K562 (cell line): ENCODE results near the gene XYLB. TPM values are rescaled to one million over a fixed set of nuclear protein-coding genes. Genes with fewer than 3 reads are reported as not detected.

Experiments used
- ATAC-seq: fragments of 200-7000 bp; cut with Tn5 transposase; 3 replicates; pipeline ENCODE4 v1.9.1; 2020; ENCODE audit warnings: moderate library complexity
- BruUV-seq: library from RNA; stranded (reverse); fragments of 400-500 nt; replicated peaks from 2 replicates; lab custom pipeline; 2021; lab: Mats Ljungman, UMichigan
- CTCF ChIA-PET: fragments of 300-600 bp; formaldehyde crosslinking; extraction: SDS; loops from one replicate; lab custom pipeline; 2021; ENCODE audit warnings: low intra/inter-chr PET ratio; lab: Yijun Ruan, JAX
- POLR2A ChIA-PET: fragments of 300-600, 350-650 bp; sonication (Branson Sonifier 250); formaldehyde crosslinking; extraction: SDS; loops from one replicate; lab custom pipeline; 2021; ENCODE audit warnings: antibody characterized with exemption, inconsistent platforms; lab: Yijun Ruan, JAX
- DNase-seq, 4 experiments: peaks; one replicate each; pipeline versions ENCODE4 v3.0.0 to v3.0.0-alpha.2; 2011 to 2018; ENCODE audit warnings: low spot score in 3 of 4, mixed read lengths in 3 of 4; ENCODE audit errors: extremely low read depth in 1 of 4
- FAIRE-seq: peaks from 2 replicates; lab custom pipeline; 2011; peaks lifted over from hg19 to GRCh38; lab: Jason Lieb, UNC
- H2AFZ ChIP-seq: 2 replicates; pipeline ENCODE4 v1.6.0; 2011; ENCODE audit warnings: low read depth, low read length, control low read depth, inconsistent platforms
- H3K27ac ChIP-seq: fragments of 200-600 bp; 3 replicates; pipeline ENCODE4 v1.8.0; 2011; ENCODE audit warnings: low read depth, mild to moderate bottlenecking, control low read depth, inconsistent platforms, low read length, moderate library complexity, mixed read lengths; ENCODE audit errors: extremely low read depth
- H3K27me3 ChIP-seq, 2 experiments: fragments of 300-600 bp in 1 of 2; 2 replicates in 1 of 2; 3 replicates in 1 of 2; pipeline versions ENCODE4 v1.6.0 to v1.8.0; 2011; ENCODE audit warnings: inconsistent platforms in 2 of 2, low read length in 2 of 2, mild to moderate bottlenecking in 1 of 2, mixed read lengths in 1 of 2, moderate library complexity in 1 of 2; ENCODE audit not compliant: control insufficient read depth in 2 of 2, insufficient read depth in 2 of 2
- H3K36me3 ChIP-seq: fragments of 300-600 bp; 3 replicates; pipeline ENCODE4 v1.8.0; 2011; ENCODE audit warnings: mild to moderate bottlenecking, low read length, inconsistent platforms; ENCODE audit not compliant: control insufficient read depth, insufficient read depth
- H3K4me1 ChIP-seq, 2 experiments: fragments of 200-600 bp in 1 of 2; replicated peaks in 1 of 2; 2 replicates in 1 of 2; 3 replicates in 1 of 2; pipeline versions ENCODE4 v1.5.1 to v1.8.0; 2011; ENCODE audit warnings: inconsistent platforms in 2 of 2, low read length in 2 of 2, mild to moderate bottlenecking in 1 of 2, mixed read lengths in 1 of 2, moderate library complexity in 1 of 2; ENCODE audit not compliant: control insufficient read depth in 2 of 2, insufficient read depth in 2 of 2
- H3K4me2 ChIP-seq: 2 replicates; pipeline ENCODE4 v1.6.1; 2011; ENCODE audit warnings: low read length, control low read depth, inconsistent platforms, mixed read lengths; ENCODE audit not compliant: insufficient read depth
- H3K4me3 ChIP-seq: fragments of 200-600 bp; sonication (generic), shearing (Covaris generic); 2 replicates; pipeline ENCODE4 v1.5.1; 2016; ENCODE audit warnings: control low read depth, inconsistent platforms
- H3K79me2 ChIP-seq: fragments of 200-600 bp; 3 replicates; pipeline ENCODE4 v1.8.0; 2011; ENCODE audit warnings: low read length, inconsistent platforms; ENCODE audit not compliant: control insufficient read depth, insufficient read depth
- H3K9ac ChIP-seq, 2 experiments: 2 replicates each; pipeline versions ENCODE4 v1.6.0 to v1.6.1; 2011; ENCODE audit warnings: low read depth in 2 of 2, low read length in 2 of 2, control low read depth in 1 of 2, inconsistent platforms in 1 of 2, mild to moderate bottlenecking in 1 of 2, mixed read lengths in 1 of 2; ENCODE audit not compliant: insufficient read depth in 1 of 2
- H3K9me1 ChIP-seq: one replicate; pipeline ENCODE4 v1.6.0; 2011; ENCODE audit warnings: inconsistent platforms, mild to moderate bottlenecking, low read length, moderate library complexity; ENCODE audit not compliant: control insufficient read depth, insufficient read depth
- H3K9me3 ChIP-seq: replicated peaks from 2 replicates; pipeline ENCODE4 v1.5.1; 2011; ENCODE audit warnings: low read depth, low read length, inconsistent platforms; ENCODE audit not compliant: control insufficient read depth, insufficient read depth
- H4K20me1 ChIP-seq: replicated peaks from 2 replicates; pipeline ENCODE4 v1.6.1; 2011; ENCODE audit warnings: low read length, inconsistent platforms, mixed read lengths; ENCODE audit not compliant: control insufficient read depth, insufficient read depth
- CBFA2T3 ChIP-seq: fragments of 450-650 bp; IDR thresholded peaks from 2 replicates; pipeline ENCODE4 v1.6.1; 2017
- CBX3 ChIP-seq, 2 experiments: IDR thresholded peaks; 1 replicate in 1 of 2; 2 replicates in 1 of 2; pipeline ENCODE4 v1.6.1; 2012; ENCODE audit warnings: inconsistent platforms in 2 of 2, low read length in 2 of 2, borderline replicate concordance in 1 of 2, control low read depth in 1 of 2
- HSF4 ChIP-seq: fragments of 250-450 bp; sonication (Bioruptor Pico); IDR thresholded peaks from 2 replicates; pipeline ENCODE4 v2.1.2; 2022; ENCODE audit warnings: mild to moderate bottlenecking, moderate library complexity, borderline replicate concordance
- MAFG ChIP-seq: fragments of 450-650 bp; conservative IDR thresholded peaks from 2 replicates; pipeline ENCODE4 v1.6.1; 2016; ENCODE audit warnings: missing genetic modification characterization, missing compliant biosample characterization
- MBD1 ChIP-seq: fragments of 250-450 bp; sonication (Bioruptor Pico); IDR thresholded peaks from 2 replicates; pipeline ENCODE4 v1.8.0; 2022; ENCODE audit warnings: inconsistent platforms
- MYNN ChIP-seq, 2 experiments: sonication (generic); formaldehyde crosslinking in 1 of 2; IDR thresholded peaks; 2 replicates each; pipeline versions ENCODE4 v1.5.0 to v1.6.1; 2016 to 2020; ENCODE audit warnings: antibody characterized with exemption in 1 of 2, missing genetic modification reagents in 1 of 2
- ZKSCAN8 ChIP-seq: fragments of 200-800 bp; sonication (Bioruptor generic); IDR thresholded peaks from 2 replicates; pipeline ENCODE4 v1.6.1; 2016; ENCODE audit warnings: missing genetic modification characterization, missing compliant biosample characterization
- ZNF133 ChIP-seq: fragments of 250-450 bp; sonication (Bioruptor Pico); IDR thresholded peaks from 2 replicates; pipeline ENCODE4 v1.4.0; 2020; ENCODE audit warnings: mild to moderate bottlenecking
- ZNF311 ChIP-seq: fragments of 250-450 bp; sonication (Bioruptor Pico); IDR thresholded peaks from 2 replicates; pipeline ENCODE4 v1.4.0; 2020; ENCODE audit warnings: mild to moderate bottlenecking, moderate library complexity
- WGBS: fragments of 100-300 bp; shearing (Covaris generic); methylation state at CpG from one replicate; pipeline ENCODE4 v1.1.6; 2016; ENCODE audit warnings: low coverage, mixed read lengths; ENCODE audit not compliant: insufficient coverage; ENCODE audit errors: missing lambda C conversion rate; 5-methylcytosine and 5-hydroxymethylcytosine counted together
- in situ Hi-C: fragments of 300-500 bp; cut with MboI; formaldehyde crosslinking; loops from 4 replicates; pipeline ENCODE4 v1.15.0; 2018; ENCODE audit warnings: inconsistent platforms, mixed read lengths
- intact Hi-C: fragments of 100-400 bp; cut with micrococcal nuclease; formaldehyde crosslinking; loops from 2 replicates; pipeline ENCODE4 v1.14.2; 2022
- polyA plus RNA-seq, 8 experiments: library from polyadenylated mRNA; depleted of rRNA in 4 of 8; stranded (reverse) in 5 of 8; unstranded in 3 of 8; fragments of >200 nt; fragmentation: Nextera tagmentation in 2 of 8; fragmentation: Illumina TruSeq in 1 of 8; extraction: Ambion mirVana in 2 of 8; extraction: Trizol in 1 of 8; gene quantifications; 2 replicates each; pipeline versions ENCODE4 v1.2.1 to v1.2.3, GENCODE V29; 2011 to 2014; ENCODE audit warnings: inconsistent platforms in 1 of 8, missing spikeins in 1 of 8
- total RNA-seq, 7 experiments: library from RNA; depleted of rRNA in 6 of 7; stranded (reverse); fragments of >200 nt in 6 of 7; fragmentation: Illumina TruSeq in 2 of 7; extraction: Trizol in 2 of 7; gene quantifications; 2 replicates each; pipeline versions ENCODE4 v1.2.1 to v1.2.3, GENCODE V29; 2011 to 2021; ENCODE audit warnings: low replicate concordance in 1 of 7

XYLB gene
- total and polyA plus RNA-seq, 9 of the 15 experiments (the other 6 are each of a cell fraction or from before 2014, with no cell fraction given), result 4.0 to 20.2 (median 13.2) TPM

GRCh38 chr3:38421679-38422336 lies 75.2 kb downstream of the XYLB start:
- H3K4me2 ChIP-seq, result no peak overlapping the region
- in situ Hi-C loops (no loop called here), intact Hi-C loops (no loop called here)
- no peak for ATAC-seq
- H4K20me1 ChIP-seq, result no peaks in the 10 kb centered on the region
- H3K9me3 ChIP-seq, result no peaks in the 10 kb centered on the region
- H3K4me1 ChIP-seq, result no peaks in the 10 kb centered on the region
- BruUV-seq, result no TSS peak
- no peak overlapping the region for H3K27ac ChIP-seq
- ChIA-PET POLR2A (no interaction called here), CTCF (no interaction called here)
- TF ChIP-seq ZKSCAN8 (CRISPR knock-in tag), result no peak
- TF ChIP-seq CBX3 (IDR thresholded peaks at IDR 0.05; ENCODE audit: borderline replicate concordance in 1 of 2, low read length in 2 of 2), result no peak
- TF ChIP-seq MAFG (tag), result no peak
- no peak for TF ChIP-seq ZNF133 (CRISPR knock-in tag)
- no peak for TF ChIP-seq ZNF311 (CRISPR knock-in tag)
- TF ChIP-seq HSF4 (CRISPR knock-in tag), result no peak
- no peak for TF ChIP-seq MYNN (IDR thresholded peaks at IDR 0.05)
- TF ChIP-seq MYNN (CRISPR knock-in tag; IDR thresholded peaks at IDR 0.05), result no peak
- TF ChIP-seq CBFA2T3, result no peak
- no peak for TF ChIP-seq MBD1 (CRISPR knock-in tag)
- WGBS, result 71% methylated on average over 7 of the region's 7 CpGs
- H3K9me1 ChIP-seq, result no peaks in the 10 kb centered on the region
- no peak for DNase-seq
- H3K27me3 ChIP-seq, result no peaks in the 10 kb centered on the region
- H3K79me2 ChIP-seq, result no peaks in the 10 kb centered on the region
- FAIRE-seq, result no peak
- H3K4me3 ChIP-seq, result no peak overlapping the region
- no peak overlapping the region for H2AFZ ChIP-seq
- H3K36me3 ChIP-seq, result no peaks in the 10 kb centered on the region
- no peak overlapping the region for H3K9ac ChIP-seq
